Astrocyte (in vitro differentiated cells and primary cell): ENCODE data around the gene FGFR4.

ENCODE experiments used
- CTCF ChIP-seq: IDR thresholded peaks from 2 replicates; pipeline ENCODE4 v1.5.1; 2011; ENCODE audit warnings: low read depth, mild to moderate bottlenecking, inconsistent platforms, low read length, moderate library complexity; ENCODE audit not compliant: insufficient read depth
- EZH2 ChIP-seq: IDR thresholded peaks from 2 replicates; pipeline ENCODE4 v1.6.1; 2012; ENCODE audit warnings: mild to moderate bottlenecking, low read length, inconsistent platforms; ENCODE audit not compliant: insufficient read depth

GRCh38 chr5:177070536-177071191, 16.1 kb upstream of the FGFR4 start:
- TF ChIP-seq CTCF, result no peak
- no peak for TF ChIP-seq EZH2
